Osteoblast (primary cell): ENCODE measurements around the gene CIAO3. TPM values are rescaled to one million over a fixed set of nuclear protein-coding genes. Genes with fewer than 3 reads are reported as not detected.

ENCODE experiments used
- DNase-seq: peaks from one replicate; pipeline ENCODE4 v3.0.0; 2011; ENCODE audit warnings: low spot score, mixed read lengths; ENCODE audit not compliant: insufficient read length; ENCODE audit errors: missing footprints
- H2AFZ ChIP-seq: 2 replicates; pipeline ENCODE4 v1.6.0; 2011; ENCODE audit warnings: mild to moderate bottlenecking, low read length
- H3K27ac ChIP-seq: 2 replicates; pipeline ENCODE4 v1.5.1; 2011; ENCODE audit warnings: mild to moderate bottlenecking, low read depth, low read length, moderate library complexity
- H3K27me3 ChIP-seq: 2 replicates; pipeline ENCODE4 v1.6.0; 2012; ENCODE audit warnings: mild to moderate bottlenecking, control low read depth, inconsistent platforms, low read length, moderate library complexity; ENCODE audit not compliant: insufficient read depth
- H3K36me3 ChIP-seq: 2 replicates; pipeline ENCODE4 v1.5.1; 2011; ENCODE audit warnings: mild to moderate bottlenecking, low read length, control low read depth, moderate library complexity; ENCODE audit not compliant: insufficient read depth
- H3K4me1 ChIP-seq: 2 replicates; pipeline ENCODE4 v1.5.1; 2011; ENCODE audit warnings: mild to moderate bottlenecking, low read length, control low read depth, moderate library complexity; ENCODE audit not compliant: insufficient read depth
- H3K4me2 ChIP-seq: 2 replicates; pipeline ENCODE4 v1.6.0; 2011; ENCODE audit warnings: mild to moderate bottlenecking, low read length; ENCODE audit not compliant: insufficient read depth
- H3K4me3 ChIP-seq: fragments of 200-600 bp; sonication (generic); 3 replicates; pipeline ENCODE4 v1.5.1; 2012; ENCODE audit warnings: mild to moderate bottlenecking, low read length, inconsistent platforms; ENCODE audit not compliant: insufficient read depth
- H3K79me2 ChIP-seq: 2 replicates; pipeline ENCODE4 v1.6.0; 2012; ENCODE audit warnings: mild to moderate bottlenecking, low read length, control low read depth, inconsistent platforms; ENCODE audit not compliant: insufficient read depth
- H3K9me3 ChIP-seq: 2 replicates; pipeline ENCODE4 v1.5.1; 2011; ENCODE audit warnings: low read depth, low read length, control low read depth
- H4K20me1 ChIP-seq: 2 replicates; pipeline ENCODE4 v1.6.0; 2012; ENCODE audit warnings: mild to moderate bottlenecking, low read length, control low read depth; ENCODE audit not compliant: insufficient read depth
- small RNA-seq: library from RNA; depleted of rRNA; stranded (forward); fragments of <200 nt; gene quantifications from one replicate; pipeline ENCODE3, GENCODE V24; 2012
- total RNA-seq: library from RNA; depleted of rRNA; stranded (reverse); fragments of >200 nt; gene quantifications from 2 replicates; pipeline ENCODE4 v1.2.3, GENCODE V29; 2012
- TF ChIP-seq, protein P1 (sequence below): IDR thresholded peaks from 2 replicates; pipeline ENCODE4 v1.5.1; 2011; ENCODE audit warnings: mild to moderate bottlenecking, low read depth, low read length, moderate library complexity; ENCODE audit errors: extremely low read depth

Gene CIAO3
- total RNA-seq, 1 donor, result 32.2 TPM

DNA sequence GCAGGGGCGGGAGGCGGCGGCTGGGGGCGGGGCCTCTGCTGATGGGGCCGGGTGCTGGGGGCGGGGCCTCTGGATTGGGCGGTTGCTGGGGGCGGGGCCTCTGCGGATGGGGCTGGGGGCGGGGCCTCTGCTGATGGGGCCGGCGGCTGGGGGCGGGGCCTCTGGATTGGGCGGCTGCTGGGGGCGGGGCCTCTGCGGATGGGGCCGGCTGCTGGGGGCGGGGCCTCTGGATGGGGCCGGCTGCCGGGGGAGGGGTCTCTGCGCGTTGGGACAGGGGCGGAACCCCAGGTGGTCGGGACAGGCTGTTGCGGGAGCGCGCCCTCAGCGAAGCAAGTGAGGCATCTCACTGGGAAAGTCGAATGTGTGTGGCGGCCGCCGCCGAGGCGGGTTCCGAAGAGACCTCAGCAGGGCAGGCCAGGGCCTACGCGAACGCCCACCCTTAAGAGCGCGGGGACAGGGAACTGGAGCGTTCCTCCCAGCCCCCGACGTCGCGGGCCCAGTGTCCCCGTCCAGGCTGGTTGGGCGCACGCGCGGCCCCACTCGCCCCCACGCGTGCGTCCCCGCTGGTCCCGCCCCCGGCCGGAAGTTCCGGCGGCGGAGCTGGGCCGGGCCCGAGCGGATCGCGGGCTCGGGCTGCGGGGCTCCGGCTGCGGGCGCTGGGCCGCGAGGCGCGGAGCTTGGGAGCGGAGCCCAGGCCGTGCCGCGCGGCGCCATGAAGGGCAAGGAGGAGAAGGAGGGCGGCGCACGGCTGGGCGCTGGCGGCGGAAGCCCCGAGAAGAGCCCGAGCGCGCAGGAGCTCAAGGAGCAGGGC is 60.8 kb downstream of the CIAO3 start, which contains the start of gene STUB1:
TSS of gene STUB1 (plus strand) at position 597 of the 811 bp plus-strand sequence. CDS start at position 713, 116 bp downstream.
- Histone ChIP-seq H3K4me3 (peak within 1 kb of the TSS; percentile 84), H3K4me1 (peaks cover 26% of the 10 kb centered on the region), H3K36me3 (peaks cover 20% of the 10 kb centered on the region), H3K27me3 (no peaks in the 10 kb centered on the region), H3K4me2 (peak within 1 kb of the TSS; percentile 93), H3K79me2 (peaks cover 34% of the 10 kb centered on the region), H3K9me3 (no peaks in the 10 kb centered on the region), H3K27ac (peak within 1 kb of the TSS; percentile 66), H2AFZ (peak within 1 kb of the TSS; percentile 83), H4K20me1 (peaks cover 36% of the 10 kb centered on the region)
- TF ChIP-seq, protein P1, sequence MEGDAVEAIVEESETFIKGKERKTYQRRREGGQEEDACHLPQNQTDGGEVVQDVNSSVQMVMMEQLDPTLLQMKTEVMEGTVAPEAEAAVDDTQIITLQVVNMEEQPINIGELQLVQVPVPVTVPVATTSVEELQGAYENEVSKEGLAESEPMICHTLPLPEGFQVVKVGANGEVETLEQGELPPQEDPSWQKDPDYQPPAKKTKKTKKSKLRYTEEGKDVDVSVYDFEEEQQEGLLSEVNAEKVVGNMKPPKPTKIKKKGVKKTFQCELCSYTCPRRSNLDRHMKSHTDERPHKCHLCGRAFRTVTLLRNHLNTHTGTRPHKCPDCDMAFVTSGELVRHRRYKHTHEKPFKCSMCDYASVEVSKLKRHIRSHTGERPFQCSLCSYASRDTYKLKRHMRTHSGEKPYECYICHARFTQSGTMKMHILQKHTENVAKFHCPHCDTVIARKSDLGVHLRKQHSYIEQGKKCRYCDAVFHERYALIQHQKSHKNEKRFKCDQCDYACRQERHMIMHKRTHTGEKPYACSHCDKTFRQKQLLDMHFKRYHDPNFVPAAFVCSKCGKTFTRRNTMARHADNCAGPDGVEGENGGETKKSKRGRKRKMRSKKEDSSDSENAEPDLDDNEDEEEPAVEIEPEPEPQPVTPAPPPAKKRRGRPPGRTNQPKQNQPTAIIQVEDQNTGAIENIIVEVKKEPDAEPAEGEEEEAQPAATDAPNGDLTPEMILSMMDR, result no peak
- peak; percentile 99 for DNase-seq

Small RNA genes within 50 kb of the gene (small RNA-seq; reads per million reads assigned to genes)
- gene MIR662, result not detected

Other genes starting within 250 kb of the CIAO3 start
- gene CAPN15, start 213.3 kb downstream of the CIAO3 start, total RNA-seq, result 25.3 and 27.1 TPM in 2 replicates
- gene PRR35, start 180.6 kb downstream of the CIAO3 start, total RNA-seq, result under 0.01 TPM in 1 of 2 replicates, not detected in the other
- gene NHLRC4, start 174.0 kb downstream of the CIAO3 start, total RNA-seq, result 1.2 and 2.2 TPM in 2 replicates
- 25.6 and 29.0 TPM in 2 replicates for gene PIGQ, start 171.0 kb downstream of the CIAO3 start, total RNA-seq
- 11.2 and 13.3 TPM in 2 replicates for gene RAB40C, start 150.9 kb downstream of the CIAO3 start, total RNA-seq
- under 0.01 and 0.36 TPM in 2 replicates for gene WFIKKN1, start 110.0 kb downstream of the CIAO3 start, total RNA-seq
- gene METTL26, start 104.7 kb downstream of the CIAO3 start, total RNA-seq, result 72.8 and 76.0 TPM in 2 replicates
- 20.0 and 20.3 TPM in 2 replicates for gene MCRIP2, start 99.2 kb downstream of the CIAO3 start, total RNA-seq
- gene WDR90, start 91.6 kb downstream of the CIAO3 start, total RNA-seq, result 10.3 and 19.2 TPM in 2 replicates
- 35.9 and 42.0 TPM in 2 replicates for gene RHOT2, start 72.9 kb downstream of the CIAO3 start, total RNA-seq
- 0.88 and 1.1 TPM in 2 replicates for gene RHBDL1, start 65.3 kb downstream of the CIAO3 start, total RNA-seq
- 88.1 and 102 TPM in 2 replicates for gene STUB1, start 60.6 kb downstream of the CIAO3 start, total RNA-seq
- gene JMJD8, start 56.7 kb downstream of the CIAO3 start, total RNA-seq, result 48.0 and 48.5 TPM in 2 replicates
- 8.0 and 8.7 TPM in 2 replicates for gene WDR24, start 50.6 kb downstream of the CIAO3 start, total RNA-seq
- not detected in 2 replicates for gene FBXL16, start 35.2 kb downstream of the CIAO3 start, total RNA-seq
- 30.9 and 33.3 TPM in 2 replicates for gene METRN, start 25.9 kb downstream of the CIAO3 start, total RNA-seq
- gene ANTKMT, start 19.9 kb downstream of the CIAO3 start, total RNA-seq, result 20.9 and 21.7 TPM in 2 replicates
- 2.1 and 2.2 TPM in 2 replicates for gene CCDC78, start 14.6 kb downstream of the CIAO3 start, total RNA-seq
- gene HAGHL, start 13.9 kb downstream of the CIAO3 start, total RNA-seq, result 12.7 and 16.3 TPM in 2 replicates
- gene MSLN, start 19.7 kb upstream of the CIAO3 start, total RNA-seq, result under 0.01 and 1.2 TPM in 2 replicates
- 23.3 and 28.2 TPM in 2 replicates for gene RPUSD1, start 47.4 kb upstream of the CIAO3 start, total RNA-seq
- 3.3 and 3.8 TPM in 2 replicates for gene CHTF18, start 47.6 kb upstream of the CIAO3 start, total RNA-seq
- not detected in 2 replicates for gene GNG13, start 59.7 kb upstream of the CIAO3 start, total RNA-seq
- gene LMF1, start 230.0 kb upstream of the CIAO3 start, total RNA-seq, result 25.3 and 35.8 TPM in 2 replicates
- gene SOX8, start 240.8 kb upstream of the CIAO3 start, total RNA-seq, result under 0.01 TPM in 1 of 2 replicates, not detected in the other